ENCODE data around the gene ITPRID2.

ITPRID2 gene

GRCh38 chr2:181879295-181879694 lies 12.2 kb upstream of the ITPRID2 start:
- Histone ChIP-seq H3F3A (ENCODE audit: insufficient read depth) (no peaks in the 10 kb centered on the region), H3K4me3 (ENCODE audit: insufficient read depth, low read length, poor library complexity, severe bottlenecking) (no peak overlapping the region), H3K27me3 (ENCODE audit: low read length) (no peaks in the 10 kb centered on the region), H3K27ac (ENCODE audit: low read depth, low read length) (no peak overlapping the region), H3K9me3 (ENCODE audit: insufficient read depth, low read length) (no peaks in the 10 kb centered on the region), H3K4me2 (ENCODE audit: low read depth, low read length, poor library complexity, severe bottlenecking) (no peak overlapping the region), H3K9me2 (replicated peaks; ENCODE audit: insufficient read depth, low read length) (no peaks in the 10 kb centered on the region), H3K9ac (ENCODE audit: low read length) (no peak overlapping the region), H4K20me1 (ENCODE audit: low read depth, low read length) (no peaks in the 10 kb centered on the region), H3K79me2 (ENCODE audit: insufficient read depth, low read length) (no peaks in the 10 kb centered on the region), H3K36me3 (ENCODE audit: low read length) (no peaks in the 10 kb centered on the region), H2AFZ (ENCODE audit: low read depth, low read length, severe bottlenecking) (no peak overlapping the region)
- TF ChIP-seq EZH2phosphoT487 (conservative IDR thresholded peaks at IDR 0.05; ENCODE audit: low read length) (no peak), CTCF (IDR thresholded peaks at IDR 0.05; ENCODE audit: insufficient read depth, low read length, poor library complexity, severe bottlenecking) (no peak)

- TF ChIP-seq CTCF (IDR thresholded peaks at IDR 0.05; ENCODE audit: insufficient read depth, low read length, poor library complexity, severe bottlenecking): no peak
- no peak for TF ChIP-seq EZH2phosphoT487 (conservative IDR thresholded peaks at IDR 0.05; ENCODE audit: low read length)
- Histone ChIP-seq H3K27ac (ENCODE audit: low read depth, low read length) (no peak overlapping the region), H3K9me3 (ENCODE audit: insufficient read depth, low read length) (no peaks in the 10 kb centered on the region), H3K36me3 (ENCODE audit: low read length) (no peaks in the 10 kb centered on the region), H2AFZ (ENCODE audit: low read depth, low read length, severe bottlenecking) (no peak overlapping the region), H3K9me2 (replicated peaks; ENCODE audit: insufficient read depth, low read length) (no peaks in the 10 kb centered on the region), H3K4me2 (ENCODE audit: low read depth, low read length, poor library complexity, severe bottlenecking) (no peak overlapping the region), H3K9ac (ENCODE audit: low read length) (no peak overlapping the region), H4K20me1 (ENCODE audit: low read depth, low read length) (no peaks in the 10 kb centered on the region), H3F3A (ENCODE audit: insufficient read depth) (no peaks in the 10 kb centered on the region), H3K27me3 (ENCODE audit: low read length) (no peaks in the 10 kb centered on the region), H3K4me3 (ENCODE audit: insufficient read depth, low read length, poor library complexity, severe bottlenecking) (no peak overlapping the region), H3K79me2 (ENCODE audit: insufficient read depth, low read length) (no peaks in the 10 kb centered on the region)
Observed at GRCh38 chr2:181882246-181883020, 9.1 kb upstream of the ITPRID2 start.

DNA sequence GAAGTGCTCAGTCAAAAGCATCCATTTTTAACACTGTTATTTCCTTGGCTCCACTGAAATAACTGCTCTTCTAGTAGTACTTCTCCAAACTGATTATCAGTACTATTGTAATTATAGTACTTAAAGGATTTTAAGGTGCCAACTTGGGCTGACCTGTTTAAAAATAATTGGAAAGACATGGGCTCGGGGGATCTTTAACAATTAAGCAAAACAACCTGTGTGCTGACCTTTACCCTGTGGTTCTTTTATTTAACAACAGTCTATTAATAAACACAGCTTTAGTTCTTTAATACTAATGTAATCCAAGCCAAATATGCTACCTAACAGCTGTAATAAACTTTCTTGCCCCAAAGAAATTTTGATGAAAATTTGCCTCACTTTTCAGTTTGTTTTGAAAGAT lies 6.9 kb upstream of the ITPRID2 start:
- no peaks in the 10 kb centered on the region for H4K20me1 ChIP-seq (ENCODE audit: low read depth, low read length)
- H3K4me2 ChIP-seq (ENCODE audit: low read depth, low read length, poor library complexity, severe bottlenecking): no peak overlapping the region
- no peaks in the 10 kb centered on the region for H3K27me3 ChIP-seq (ENCODE audit: low read length)
- H3F3A ChIP-seq (ENCODE audit: insufficient read depth): no peaks in the 10 kb centered on the region
- no peaks in the 10 kb centered on the region for H3K36me3 ChIP-seq (ENCODE audit: low read length)
- H3K4me3 ChIP-seq (ENCODE audit: insufficient read depth, low read length, poor library complexity, severe bottlenecking): no peak overlapping the region
- H3K27ac ChIP-seq (ENCODE audit: low read depth, low read length): no peak overlapping the region
- H2AFZ ChIP-seq (ENCODE audit: low read depth, low read length, severe bottlenecking): no peak overlapping the region
- no peaks in the 10 kb centered on the region for H3K79me2 ChIP-seq (ENCODE audit: insufficient read depth, low read length)
- no peaks in the 10 kb centered on the region for H3K9me2 ChIP-seq (replicated peaks; ENCODE audit: insufficient read depth, low read length)
- H3K9ac ChIP-seq (ENCODE audit: low read length): no peak overlapping the region
- TF ChIP-seq CTCF (IDR thresholded peaks at IDR 0.05; ENCODE audit: insufficient read depth, low read length, poor library complexity, severe bottlenecking): no peak
- no peak for TF ChIP-seq EZH2phosphoT487 (conservative IDR thresholded peaks at IDR 0.05; ENCODE audit: low read length)
- no peaks in the 10 kb centered on the region for H3K9me3 ChIP-seq (ENCODE audit: insufficient read depth, low read length)

Measured in SU-DHL-6 (cell line).